ENCODE measurements around the gene LGALS13.

DNA sequence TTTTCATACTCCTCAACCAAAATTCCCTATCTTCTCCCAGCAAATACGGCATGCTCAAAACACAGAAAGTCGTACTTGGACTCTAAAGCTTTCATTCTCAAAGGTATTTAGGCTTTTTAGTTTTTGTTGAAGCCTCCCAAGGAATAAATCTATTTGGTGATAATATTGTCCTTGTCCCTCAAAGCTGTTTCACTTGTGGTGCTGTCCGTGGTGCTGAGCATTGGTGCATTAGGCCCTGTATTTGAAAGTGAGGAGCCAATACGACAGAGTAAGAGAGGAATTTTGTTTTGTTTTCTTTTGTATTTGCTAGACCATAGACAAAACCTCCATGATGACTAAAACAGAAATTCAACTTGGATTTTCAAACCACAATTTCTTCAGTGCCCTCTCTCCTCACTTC is 3.2 kb upstream of the LGALS13 start:
- TF ChIP-seq POLR2AphosphoS5 (IDR thresholded peaks at IDR 0.05; ENCODE audit: low read depth): no peak
- TF ChIP-seq, protein P1, sequence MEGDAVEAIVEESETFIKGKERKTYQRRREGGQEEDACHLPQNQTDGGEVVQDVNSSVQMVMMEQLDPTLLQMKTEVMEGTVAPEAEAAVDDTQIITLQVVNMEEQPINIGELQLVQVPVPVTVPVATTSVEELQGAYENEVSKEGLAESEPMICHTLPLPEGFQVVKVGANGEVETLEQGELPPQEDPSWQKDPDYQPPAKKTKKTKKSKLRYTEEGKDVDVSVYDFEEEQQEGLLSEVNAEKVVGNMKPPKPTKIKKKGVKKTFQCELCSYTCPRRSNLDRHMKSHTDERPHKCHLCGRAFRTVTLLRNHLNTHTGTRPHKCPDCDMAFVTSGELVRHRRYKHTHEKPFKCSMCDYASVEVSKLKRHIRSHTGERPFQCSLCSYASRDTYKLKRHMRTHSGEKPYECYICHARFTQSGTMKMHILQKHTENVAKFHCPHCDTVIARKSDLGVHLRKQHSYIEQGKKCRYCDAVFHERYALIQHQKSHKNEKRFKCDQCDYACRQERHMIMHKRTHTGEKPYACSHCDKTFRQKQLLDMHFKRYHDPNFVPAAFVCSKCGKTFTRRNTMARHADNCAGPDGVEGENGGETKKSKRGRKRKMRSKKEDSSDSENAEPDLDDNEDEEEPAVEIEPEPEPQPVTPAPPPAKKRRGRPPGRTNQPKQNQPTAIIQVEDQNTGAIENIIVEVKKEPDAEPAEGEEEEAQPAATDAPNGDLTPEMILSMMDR (IDR thresholded peaks at IDR 0.05; ENCODE audit: insufficient read depth, low read length): no peak
